HFF-Myc (cell line): Measurements from ENCODE around the gene GRM8.

Experiments
- DNase-seq: peaks from one replicate; pipeline ENCODE4 v3.0.0-alpha.2; 2011; ENCODE audit warnings: low read depth; ENCODE audit errors: extremely low read depth
- H3K4me3 ChIP-seq: replicated peaks from 2 replicates; pipeline ENCODE4 v1.5.1; 2011; ENCODE audit warnings: low read depth, mild to moderate bottlenecking, control low read depth, low read length
- TF ChIP-seq, protein P1 (sequence below): IDR thresholded peaks from 2 replicates; pipeline ENCODE4 v1.5.1; 2012; ENCODE audit warnings: mild to moderate bottlenecking, low read depth, low read length, control low read depth; ENCODE audit errors: missing control alignments

GRM8 gene

DNA sequence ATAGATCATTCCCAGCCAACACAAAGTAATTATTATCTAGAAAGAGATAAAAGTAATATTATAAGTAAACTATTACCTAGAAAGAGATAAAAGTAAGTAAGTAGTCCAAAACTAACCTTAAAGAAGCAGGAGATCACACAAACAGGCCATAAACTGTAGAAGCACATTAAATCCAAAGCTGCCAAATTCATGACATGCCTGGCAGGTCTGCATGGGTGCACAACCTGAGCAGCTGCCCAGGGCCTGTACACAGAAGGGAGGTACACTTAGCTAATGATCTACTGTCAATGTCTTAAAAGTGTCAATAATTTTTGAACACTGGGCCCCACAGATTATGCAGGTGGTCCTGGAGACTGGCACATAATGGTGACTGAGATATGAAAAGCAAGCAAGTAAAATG is 196.5 kb downstream of the GRM8 start:
- DNase-seq = no peak
- TF ChIP-seq, protein P1, sequence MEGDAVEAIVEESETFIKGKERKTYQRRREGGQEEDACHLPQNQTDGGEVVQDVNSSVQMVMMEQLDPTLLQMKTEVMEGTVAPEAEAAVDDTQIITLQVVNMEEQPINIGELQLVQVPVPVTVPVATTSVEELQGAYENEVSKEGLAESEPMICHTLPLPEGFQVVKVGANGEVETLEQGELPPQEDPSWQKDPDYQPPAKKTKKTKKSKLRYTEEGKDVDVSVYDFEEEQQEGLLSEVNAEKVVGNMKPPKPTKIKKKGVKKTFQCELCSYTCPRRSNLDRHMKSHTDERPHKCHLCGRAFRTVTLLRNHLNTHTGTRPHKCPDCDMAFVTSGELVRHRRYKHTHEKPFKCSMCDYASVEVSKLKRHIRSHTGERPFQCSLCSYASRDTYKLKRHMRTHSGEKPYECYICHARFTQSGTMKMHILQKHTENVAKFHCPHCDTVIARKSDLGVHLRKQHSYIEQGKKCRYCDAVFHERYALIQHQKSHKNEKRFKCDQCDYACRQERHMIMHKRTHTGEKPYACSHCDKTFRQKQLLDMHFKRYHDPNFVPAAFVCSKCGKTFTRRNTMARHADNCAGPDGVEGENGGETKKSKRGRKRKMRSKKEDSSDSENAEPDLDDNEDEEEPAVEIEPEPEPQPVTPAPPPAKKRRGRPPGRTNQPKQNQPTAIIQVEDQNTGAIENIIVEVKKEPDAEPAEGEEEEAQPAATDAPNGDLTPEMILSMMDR = no peak
- H3K4me3 ChIP-seq = no peak overlapping the region

DNA sequence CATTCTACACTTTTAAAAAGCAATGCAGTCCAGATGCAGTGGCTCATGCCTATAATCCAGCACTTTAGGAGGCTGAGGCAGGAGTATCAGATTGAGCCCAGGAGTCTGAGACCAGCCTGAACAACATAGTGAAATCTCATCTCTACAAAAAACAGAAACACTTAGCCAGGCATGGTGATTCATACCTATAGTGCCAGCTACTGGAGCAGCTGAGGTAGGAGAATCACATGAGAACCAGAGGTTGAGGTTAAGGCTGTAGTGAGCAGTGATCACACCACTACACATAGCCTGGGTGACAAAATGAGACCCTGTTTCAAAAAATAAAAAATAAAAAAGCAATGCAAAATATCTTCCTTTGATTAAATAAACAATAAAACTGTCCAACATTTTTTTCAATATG is 205.2 kb downstream of the GRM8 start:
- H3K4me3 ChIP-seq = no peak overlapping the region
- TF ChIP-seq, protein P1 = no peak
- no peak for DNase-seq

DNA sequence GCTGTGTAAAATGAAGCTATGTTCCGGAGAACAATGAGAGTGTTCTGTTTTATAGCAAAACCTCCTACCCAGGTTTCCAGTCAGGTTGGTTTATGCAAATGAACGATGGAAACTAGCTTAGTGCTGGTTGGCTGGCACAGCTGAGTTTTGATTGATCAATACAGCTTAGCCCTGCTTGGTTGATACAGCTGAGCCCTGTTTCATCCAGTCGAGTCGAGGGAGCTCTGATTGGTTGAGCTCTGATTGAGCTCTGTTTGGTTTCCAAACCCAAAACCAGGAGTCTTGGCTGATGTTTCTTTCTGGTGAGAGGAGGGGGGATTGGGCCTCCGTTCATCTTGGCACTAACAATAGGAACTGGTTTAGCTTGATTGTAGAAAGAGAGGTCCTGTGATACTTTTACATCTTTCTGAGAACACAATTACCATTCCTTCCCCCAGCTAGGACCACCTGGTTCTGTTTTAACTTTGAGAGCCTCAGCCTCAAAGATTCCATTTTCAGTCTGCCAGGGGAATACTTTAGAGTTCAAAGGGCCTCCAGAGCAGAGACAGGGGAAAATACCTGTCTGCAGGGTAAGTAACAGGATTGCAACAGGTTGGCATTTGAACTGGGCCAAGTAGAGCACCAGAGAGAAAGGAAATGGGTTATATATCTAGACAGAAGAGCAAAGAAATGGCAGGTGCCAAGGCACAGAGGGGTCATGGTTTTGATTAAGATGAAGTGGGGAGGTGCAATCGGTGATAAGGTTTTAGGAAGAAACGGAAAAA is 210.9 kb downstream of the GRM8 start:
- TF ChIP-seq, protein P1 = no peak
- H3K4me3 ChIP-seq = no peak overlapping the region
- DNase-seq = no peak

DNA sequence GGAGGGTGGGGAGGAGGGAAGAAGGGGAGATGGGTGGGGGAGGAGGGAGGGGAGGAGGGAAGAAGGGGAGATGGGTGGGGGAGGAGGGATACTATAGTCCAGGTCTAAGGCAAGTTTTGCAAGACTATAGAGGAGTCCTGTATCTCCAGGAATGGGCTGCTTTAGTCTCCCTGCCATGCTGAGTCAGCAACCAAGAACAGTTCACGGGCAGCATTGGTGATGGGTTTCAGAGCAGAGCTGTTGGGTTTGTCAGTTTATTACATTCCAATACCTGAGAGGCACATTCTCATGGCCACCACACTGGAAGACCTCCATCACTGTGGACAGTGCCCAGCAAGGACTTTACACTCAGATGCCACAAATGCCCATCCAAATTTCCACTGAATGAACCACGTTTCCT is 212.7 kb downstream of the GRM8 start:
- H3K4me3 ChIP-seq = no peak overlapping the region
- no peak for DNase-seq
- TF ChIP-seq, protein P1 = no peak

DNA sequence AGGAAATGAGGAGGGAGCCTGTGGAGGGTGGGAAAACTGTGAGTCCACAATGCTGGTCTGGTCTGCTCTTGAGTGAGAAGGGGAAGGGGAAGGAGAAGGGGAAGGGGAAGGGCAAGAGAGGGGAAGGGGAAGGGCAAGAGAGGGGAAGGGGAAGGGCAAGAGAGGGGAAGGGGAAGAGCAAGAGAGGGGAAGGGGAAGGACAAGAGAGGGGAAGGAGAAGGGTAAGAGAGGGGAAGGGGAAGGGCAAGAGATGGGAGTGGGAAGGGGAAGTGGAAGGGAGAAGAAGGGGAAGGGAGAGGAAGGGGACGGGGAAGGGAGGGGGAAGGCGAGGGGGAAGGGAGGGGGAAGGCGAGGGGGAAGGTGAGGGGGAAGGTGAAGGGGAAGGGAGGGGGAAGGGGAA is 213.2 kb downstream of the GRM8 start:
- no peak overlapping the region for H3K4me3 ChIP-seq
- TF ChIP-seq, protein P1 = no peak
- DNase-seq = no peak

DNA sequence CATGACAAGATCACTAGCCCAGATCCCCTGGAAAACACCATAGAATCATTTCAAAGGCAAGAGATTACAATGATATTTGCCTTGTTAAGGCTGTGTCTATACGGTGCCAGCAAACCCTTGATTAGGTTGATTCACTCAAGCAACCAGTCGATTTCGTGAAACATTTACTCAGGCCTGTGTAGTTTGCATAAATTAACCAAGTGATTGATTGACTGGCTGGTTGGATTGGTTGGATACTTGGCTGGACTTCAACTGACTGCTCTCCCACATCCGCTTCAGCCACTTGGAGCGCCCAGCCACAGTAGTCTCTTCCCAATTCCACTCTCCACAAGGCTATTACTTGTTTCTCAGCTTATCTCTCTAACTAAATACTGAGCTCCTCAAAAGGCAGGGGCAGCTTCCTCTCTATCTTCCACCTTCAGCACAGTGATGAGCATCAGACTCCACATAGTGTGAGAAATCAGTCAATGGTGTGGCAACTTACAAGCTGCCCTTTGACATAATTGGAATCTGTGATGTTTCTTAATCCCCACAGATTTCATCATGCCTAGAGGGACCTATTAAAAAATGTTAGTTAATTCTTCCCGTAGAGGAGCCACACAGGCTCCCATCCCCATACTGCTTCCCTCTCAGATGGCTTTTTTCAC is 217.4 kb downstream of the GRM8 start:
- TF ChIP-seq, protein P1 = no peak
- no peak overlapping the region for H3K4me3 ChIP-seq
- no peak for DNase-seq
